ENCODE data around the gene ATRX.
"Not testable (repeated sequence)": the region's sequence is repeated elsewhere in the genome, so short reads cannot be mapped to it uniquely, and the experiment has no call there.

ATRX gene, protein sequence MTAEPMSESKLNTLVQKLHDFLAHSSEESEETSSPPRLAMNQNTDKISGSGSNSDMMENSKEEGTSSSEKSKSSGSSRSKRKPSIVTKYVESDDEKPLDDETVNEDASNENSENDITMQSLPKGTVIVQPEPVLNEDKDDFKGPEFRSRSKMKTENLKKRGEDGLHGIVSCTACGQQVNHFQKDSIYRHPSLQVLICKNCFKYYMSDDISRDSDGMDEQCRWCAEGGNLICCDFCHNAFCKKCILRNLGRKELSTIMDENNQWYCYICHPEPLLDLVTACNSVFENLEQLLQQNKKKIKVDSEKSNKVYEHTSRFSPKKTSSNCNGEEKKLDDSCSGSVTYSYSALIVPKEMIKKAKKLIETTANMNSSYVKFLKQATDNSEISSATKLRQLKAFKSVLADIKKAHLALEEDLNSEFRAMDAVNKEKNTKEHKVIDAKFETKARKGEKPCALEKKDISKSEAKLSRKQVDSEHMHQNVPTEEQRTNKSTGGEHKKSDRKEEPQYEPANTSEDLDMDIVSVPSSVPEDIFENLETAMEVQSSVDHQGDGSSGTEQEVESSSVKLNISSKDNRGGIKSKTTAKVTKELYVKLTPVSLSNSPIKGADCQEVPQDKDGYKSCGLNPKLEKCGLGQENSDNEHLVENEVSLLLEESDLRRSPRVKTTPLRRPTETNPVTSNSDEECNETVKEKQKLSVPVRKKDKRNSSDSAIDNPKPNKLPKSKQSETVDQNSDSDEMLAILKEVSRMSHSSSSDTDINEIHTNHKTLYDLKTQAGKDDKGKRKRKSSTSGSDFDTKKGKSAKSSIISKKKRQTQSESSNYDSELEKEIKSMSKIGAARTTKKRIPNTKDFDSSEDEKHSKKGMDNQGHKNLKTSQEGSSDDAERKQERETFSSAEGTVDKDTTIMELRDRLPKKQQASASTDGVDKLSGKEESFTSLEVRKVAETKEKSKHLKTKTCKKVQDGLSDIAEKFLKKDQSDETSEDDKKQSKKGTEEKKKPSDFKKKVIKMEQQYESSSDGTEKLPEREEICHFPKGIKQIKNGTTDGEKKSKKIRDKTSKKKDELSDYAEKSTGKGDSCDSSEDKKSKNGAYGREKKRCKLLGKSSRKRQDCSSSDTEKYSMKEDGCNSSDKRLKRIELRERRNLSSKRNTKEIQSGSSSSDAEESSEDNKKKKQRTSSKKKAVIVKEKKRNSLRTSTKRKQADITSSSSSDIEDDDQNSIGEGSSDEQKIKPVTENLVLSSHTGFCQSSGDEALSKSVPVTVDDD (N-terminal part only)

DNA sequence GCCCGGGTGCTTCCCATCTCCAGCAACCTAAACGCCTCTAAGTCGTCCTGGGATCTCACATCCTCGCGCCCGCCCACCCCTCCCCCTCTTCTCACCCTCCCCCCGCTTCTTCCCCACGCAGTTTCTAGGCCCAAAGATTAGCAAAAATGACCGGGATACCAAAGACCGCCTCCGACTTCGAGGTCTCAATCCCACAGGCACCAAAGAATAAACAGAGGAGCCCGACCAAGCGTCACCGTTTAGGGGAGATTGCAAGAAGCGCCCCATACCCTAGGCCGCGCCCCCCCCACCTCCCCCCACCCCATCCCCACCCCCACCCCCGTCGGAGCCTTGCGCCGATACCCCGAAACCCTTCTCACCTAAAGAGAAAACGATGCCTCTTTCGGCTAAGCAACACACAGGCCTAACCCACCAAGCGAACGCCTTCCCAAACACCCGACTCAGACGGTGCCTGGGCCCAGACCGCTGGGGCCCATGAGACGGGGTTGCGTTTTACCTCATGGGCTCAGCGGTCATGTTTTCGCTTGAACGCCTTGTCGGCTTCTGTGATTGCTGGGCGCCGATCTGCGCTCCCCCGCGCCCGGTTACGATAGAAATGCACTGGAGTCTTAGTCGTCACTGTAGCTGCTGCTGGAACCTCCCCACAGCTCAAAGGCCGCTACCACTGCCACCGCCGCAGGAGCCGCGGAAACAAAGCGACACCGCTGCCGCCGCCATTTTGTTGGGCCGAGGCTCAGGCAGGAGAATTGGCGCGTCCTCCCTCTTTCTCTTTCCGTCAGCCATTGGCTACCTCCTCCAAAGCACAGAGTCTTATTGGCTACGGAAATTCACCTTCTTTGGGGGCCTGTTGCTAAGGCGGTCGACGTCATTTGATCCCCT is at the start of gene ATRX:
ATRX (minus strand) TSS at position 731 of the 879 bp plus-strand sequence; CDS start at position 516, 215 bp downstream.
- FAIRE-seq = no peak

DNA sequence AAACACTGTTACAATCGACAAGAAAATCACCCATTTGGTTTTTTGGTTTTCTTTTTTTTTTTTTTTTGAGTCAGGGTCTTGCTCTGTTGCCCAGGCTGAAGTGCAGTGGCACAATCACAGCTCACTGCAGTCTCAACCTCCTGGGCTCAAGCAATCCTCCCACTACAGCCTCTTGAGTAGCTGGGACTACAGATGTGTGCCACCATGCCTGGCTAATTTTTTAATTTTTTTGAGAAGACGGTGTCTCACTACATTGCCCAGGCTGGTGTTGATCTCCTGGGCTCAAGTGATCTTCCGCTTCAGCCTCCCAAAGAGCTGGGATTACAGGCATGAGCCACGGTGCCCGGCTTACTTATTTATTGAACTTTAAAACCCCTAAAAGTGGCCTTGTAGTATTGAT is 45.5 kb upstream of the ATRX start:
- not testable (repeated sequence) for FAIRE-seq

DNA sequence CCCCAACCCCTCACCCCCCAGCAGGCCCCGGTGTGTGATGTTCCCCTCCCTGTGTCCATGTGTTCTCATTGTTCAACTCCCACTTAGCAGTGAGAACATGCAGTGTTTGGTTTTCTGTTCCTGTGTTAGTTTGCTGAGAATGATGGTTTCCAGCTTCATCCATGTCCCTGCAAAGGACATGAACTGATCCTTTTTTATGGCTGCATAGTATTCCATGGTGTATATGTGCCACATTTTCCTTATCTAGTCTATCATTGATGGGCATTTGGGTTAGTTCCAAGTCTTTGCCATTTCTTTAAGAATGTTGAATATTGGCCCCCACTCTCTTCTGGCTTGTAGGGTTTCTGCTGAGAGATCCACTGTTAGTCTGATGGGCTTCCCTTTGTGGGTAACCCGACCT is 36.0 kb upstream of the ATRX start:
- not testable (repeated sequence) for FAIRE-seq

DNA sequence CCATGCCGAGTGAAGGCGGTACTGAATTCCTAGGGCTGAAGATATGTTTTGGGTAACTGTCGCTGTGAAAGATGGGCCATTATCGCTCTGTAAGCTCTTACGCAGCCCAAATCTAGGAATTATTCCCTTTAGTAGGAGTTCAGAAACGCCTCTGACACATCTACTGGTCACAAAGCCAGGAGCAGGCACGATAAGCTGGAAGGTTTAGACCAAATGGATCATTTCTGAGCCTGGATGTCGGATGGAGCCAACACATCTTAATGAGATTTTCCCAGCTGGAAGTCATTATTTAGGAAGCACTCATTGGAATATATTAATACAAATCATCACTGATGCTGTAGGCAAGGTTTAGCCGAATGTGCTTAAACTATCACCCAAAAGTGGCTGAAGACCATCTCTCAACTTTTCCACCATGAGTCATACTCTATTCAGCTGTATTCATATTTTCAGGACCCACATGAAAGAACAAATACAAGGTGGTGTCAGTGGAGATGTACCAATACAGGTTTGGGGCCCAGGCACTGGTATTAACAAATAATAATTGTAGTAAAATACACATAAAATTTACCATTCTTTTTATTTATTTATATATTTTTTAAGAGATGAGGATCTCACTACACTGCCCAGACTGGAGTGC is 34.2 kb upstream of the ATRX start:
- no peak for FAIRE-seq

DNA sequence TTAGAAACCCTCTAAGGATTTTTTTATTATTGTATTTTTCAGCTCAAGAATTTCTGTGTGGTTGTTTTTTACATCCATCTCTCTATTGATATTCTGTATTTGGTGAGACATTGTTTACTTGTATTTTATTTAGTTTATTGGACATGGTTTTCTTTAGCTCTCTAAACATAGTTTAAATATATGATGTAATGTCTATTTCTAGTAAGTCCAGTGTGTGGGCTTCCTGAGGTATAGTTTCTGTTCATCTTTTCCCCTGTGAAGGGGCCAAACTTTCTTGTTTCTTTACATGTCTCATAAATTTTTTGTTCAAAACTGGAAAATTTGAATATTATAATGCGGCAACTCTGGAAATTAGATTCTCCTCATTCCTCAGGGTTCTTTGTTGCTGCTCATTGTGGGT is 28.2 kb upstream of the ATRX start:
- FAIRE-seq = no peak

DNA sequence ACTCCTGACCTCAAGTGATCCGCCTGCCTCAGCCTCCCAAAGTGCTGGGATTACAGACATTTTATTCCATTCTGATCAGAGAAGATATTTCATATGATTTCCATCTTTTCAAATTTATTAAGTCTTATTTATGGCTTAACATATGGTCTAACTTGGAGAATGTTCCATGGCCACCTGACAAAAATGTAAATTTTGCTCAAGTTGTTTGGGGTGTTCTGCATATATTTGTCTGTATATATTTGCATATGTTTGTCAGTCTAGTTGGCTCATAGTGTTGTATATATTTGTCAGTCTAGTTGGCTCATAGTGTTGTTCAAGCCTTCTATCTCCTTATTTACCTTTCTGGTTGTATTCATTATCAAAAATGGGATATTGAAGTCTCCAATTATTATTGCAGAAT is 16.2 kb upstream of the ATRX start:
- no peak for FAIRE-seq

DNA sequence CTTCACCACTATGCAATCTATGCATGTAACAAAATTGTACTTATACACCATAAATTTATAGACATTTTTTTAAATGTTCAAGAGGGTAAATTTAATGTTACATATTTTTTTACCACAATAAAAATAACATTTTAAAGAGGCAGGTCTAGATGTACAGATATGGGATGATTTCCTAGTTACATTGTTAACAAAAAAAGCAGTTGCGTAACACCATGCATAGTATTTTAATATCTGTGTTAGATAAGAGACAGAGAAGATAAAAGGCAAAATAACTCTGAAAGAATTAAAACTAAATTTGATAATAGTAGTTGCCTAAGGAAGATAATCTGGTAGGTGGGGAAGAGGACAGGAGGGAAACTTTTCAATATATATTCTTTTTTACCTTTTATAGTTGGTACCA is 9.1 kb upstream of the ATRX start:
- no peak for FAIRE-seq

DNA sequence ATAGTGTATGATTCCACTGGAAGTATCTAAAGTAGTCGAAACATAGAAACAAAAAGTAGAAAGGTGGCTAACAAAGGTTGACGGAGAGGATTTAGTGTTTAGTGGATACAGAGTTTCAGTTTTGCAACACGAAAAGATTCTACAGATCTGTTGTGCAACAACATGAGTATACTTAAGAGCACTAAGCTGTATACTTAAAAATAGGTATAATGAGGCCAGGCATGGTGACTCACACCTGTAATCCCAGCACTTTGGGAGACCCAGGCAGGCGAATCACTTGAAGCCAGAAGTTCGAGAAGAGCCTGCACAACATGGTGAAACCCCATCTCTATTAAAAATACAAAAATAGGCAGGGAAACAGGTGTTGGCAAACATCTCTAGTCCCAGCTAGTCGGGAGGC is 7.9 kb upstream of the ATRX start:
- no peak for FAIRE-seq

DNA sequence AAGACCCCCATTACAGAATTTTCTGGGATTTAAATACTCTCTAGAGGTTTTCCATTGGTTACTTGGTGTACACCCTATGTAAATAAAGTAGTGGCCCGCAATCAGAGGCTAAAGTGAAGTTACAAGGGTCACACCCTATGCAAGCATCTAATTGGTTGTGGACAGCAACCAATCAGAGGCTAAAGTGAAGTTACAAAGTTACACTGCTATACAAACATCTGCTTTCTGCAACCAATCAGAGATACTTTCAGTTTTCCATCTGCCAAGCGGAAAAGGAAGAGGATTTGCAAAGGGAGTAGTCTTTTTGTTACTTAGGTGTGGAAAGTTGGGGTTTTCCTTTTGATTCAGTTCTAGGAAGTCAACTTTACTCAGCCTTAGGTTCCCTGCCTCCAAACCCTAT is 2.0 kb upstream of the ATRX start:
- FAIRE-seq = no peak

DNA sequence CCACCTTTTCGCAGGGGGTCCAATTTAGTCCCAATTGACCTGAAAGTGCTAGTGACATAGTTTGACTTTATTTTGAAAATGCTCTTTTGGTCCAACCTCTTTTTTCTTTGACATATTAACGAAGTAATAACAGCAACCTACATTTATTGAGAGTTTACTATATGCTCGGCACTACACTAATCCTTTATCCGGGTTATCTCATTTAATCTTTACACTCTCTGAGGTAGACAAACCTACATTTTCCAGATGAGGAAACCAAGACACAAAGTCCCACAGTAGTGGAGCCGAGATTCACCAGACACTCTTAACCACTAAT is 307 bp upstream of the ATRX start:
- no peak for FAIRE-seq

DNA sequence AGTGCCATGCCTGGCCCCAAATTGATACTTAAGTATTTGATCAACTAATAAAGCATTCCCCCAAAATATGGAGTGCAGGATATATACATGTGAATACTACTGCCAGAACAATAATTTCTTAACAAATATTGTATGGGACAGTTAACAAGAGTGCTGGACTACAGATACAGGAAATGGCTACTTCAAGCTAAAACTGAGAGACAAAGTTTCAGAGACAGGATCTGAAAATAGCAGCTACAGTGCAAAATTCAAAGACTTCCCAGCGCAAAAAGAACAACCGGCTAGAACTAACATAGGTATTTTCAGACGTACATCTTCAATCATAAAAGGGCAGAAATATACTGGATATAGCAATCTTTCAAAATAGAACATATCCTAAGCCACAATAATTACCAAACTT is 6.3 kb downstream of the ATRX start:
- FAIRE-seq = no peak

DNA sequence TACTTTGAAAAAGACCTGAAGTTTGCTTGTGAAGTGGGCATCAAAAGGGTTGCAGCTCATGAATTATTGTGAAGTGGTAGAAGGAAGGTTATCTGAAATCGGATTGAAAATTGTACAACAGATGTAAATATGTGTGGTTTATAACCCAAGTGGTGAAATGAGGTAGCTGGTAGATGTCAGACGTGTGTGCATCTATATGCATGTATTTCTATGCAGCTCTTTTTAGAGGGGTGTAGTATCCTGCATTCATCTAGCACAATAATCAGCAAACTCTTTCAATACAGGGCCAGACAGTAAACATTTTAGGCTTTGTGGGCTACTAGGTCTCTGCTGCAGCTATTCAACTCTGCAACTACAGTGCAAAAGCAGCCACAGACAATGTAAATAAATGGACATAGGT is 9.4 kb downstream of the ATRX start:
- no peak for FAIRE-seq

DNA sequence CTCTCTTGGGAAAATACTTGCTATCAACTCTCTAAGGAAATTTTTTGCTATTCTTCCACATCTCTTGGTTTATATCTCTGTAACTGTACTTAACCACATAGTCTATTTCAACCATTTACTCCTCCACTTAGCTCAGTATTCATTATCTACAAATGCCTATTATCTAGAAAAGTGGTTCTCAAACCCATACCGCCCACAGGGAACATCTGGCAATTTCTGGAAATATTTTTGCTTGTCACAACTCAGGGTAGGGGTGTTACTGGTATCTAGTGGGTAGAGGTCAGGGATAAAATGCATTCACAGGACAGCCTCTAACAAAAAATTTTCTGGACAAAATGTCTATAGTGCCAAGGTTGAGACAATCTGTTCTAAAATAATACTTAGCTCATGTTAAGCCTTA is 14.4 kb downstream of the ATRX start:
- no peak for FAIRE-seq

DNA sequence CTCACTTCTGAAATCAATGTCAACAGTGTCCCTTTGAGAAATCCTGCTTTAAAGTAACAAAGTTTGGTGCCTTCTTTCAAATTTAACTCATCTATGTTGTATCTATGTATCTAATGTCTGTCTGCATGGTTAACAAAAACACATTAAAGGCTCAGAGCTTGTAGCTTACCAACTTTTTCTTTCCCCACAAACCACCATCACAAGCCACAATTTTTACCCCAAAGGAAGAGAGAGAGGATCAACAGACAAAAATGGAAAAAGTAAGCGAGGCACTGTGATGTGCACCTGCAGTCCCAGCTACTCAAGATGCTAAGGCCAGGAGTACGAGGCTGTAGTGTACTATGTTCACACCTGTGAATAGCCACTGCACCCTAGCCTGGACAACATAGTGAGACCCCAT is 17.2 kb downstream of the ATRX start:
- FAIRE-seq = no peak

DNA sequence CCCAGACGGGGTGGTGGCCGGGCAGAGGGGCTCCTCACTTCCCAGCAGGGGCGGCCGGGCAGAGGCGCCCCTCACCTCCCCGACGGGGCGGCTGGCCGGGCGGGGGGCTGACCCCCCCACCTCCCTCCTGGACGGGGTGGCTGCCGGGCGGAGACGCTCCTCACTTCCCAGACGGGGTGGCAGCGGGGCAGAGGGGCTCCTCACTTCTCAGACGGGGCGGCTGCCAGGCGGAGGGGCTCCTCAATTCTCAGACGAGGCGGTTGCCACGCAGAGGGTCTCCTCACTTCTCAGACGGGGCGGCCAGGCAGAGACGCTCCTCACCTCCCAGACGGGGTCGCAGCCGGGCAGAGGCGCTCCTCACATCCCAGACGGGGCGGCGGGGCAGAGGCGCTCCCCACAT is 19.8 kb downstream of the ATRX start:
- FAIRE-seq = not testable (repeated sequence)

DNA sequence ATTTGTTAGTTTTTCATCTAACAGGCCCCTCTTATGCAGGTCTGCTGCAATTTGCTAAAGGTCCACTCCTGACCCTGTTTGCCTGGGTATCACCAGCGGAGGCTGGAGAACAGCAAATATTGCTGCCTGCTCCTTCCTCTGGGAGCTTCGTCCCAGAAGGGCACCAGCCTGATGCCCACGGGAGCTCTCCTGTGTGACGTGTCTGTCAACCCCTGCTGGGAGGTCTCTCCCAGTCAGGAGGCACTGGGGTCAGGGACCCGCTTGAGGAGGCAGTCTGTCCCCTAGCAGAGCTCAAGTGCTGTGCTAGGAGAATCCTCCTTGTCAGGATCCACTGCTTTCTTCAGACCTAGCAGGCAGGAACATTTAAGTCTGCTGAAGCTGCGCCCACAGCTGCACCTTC is 30.5 kb downstream of the ATRX start:
- FAIRE-seq = no peak

DNA sequence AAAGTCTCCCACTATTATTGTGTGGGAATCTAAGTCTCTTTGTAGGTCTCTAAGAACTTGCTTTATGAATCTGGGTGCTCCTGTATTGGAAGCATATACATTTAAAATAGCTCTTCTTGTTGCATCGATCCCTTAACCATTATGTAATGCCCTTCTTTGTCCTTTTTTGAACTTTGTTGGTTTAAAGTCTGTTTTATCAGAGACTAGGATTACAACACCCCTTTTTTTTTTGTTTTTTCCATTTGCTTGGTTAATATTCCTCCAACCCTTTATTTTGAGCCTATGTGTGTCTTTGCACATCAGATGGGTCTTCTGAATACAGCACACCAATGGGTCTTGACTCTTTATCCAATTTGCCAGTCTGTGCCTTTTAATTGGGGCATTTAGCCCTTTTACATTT is 32.1 kb downstream of the ATRX start:
- not testable (repeated sequence) for FAIRE-seq

DNA sequence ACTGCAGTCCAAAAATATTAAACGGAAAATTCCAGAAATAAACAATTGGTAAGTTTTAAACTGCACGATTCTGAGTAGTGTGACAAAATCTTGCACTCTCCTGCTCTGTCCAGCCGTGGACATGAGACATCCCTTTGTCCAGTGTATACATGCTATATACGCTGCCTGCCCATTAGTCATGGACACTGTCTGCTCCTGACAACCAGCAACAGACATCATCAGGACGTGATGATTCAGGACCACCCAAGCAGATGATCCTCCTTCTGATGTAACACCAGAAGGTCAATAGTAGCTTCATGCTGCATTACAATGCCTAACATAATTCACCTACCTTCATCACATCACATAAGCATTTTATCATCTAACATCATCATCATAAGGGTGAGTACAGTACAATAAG is 36.3 kb downstream of the ATRX start:
- FAIRE-seq = no peak

DNA sequence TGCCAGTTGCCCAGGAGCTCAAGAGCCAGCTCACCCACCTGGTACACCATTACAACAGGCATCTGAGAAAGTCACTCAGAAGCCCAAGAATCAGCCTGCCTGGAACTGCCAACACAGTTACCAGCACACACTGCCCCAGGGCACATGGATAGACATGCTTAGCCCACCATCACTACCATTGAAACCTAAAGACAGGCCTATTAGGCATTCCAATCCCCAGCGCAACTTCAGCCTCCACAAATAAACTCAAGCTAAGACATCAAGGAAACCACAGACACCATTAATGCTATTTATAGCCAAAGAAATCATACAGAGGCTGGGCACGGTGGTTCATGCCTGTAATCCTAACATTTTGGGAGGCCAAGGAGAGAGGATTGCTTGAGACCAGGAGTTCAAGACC is 42.3 kb downstream of the ATRX start:
- FAIRE-seq = no peak

DNA sequence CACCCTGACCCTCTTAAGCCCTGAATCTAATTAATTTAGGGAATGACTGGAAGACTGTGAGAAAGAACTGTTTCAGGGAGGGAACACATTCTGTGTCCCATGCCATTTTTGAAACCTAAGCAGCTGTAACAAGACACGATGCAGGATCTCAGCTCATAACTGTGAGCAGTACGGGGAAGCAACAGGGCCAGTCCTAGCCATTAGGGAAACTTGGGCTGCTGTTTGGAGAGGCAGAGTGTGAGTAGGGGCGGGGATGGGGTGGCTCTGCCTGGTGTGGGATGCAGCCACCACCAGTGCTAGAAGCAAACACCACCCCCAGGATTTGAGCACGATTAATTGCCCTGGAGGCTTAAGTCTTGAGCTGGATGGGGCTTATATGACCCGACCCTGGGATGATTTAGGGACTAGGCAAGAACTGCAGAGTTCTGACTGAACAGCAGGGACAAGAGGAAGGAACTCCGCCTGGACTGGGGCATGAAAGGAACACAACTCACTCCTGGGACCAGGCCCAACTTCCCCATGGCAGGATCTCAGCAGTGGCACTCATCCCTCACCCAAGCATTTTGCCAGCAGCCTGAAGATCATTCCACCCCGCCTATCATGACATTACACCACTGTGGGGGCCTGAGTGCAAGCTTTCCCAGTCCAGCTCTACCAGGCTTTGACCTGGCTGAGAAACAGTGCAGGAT is 43.1 kb downstream of the ATRX start:
- no peak for FAIRE-seq

DNA sequence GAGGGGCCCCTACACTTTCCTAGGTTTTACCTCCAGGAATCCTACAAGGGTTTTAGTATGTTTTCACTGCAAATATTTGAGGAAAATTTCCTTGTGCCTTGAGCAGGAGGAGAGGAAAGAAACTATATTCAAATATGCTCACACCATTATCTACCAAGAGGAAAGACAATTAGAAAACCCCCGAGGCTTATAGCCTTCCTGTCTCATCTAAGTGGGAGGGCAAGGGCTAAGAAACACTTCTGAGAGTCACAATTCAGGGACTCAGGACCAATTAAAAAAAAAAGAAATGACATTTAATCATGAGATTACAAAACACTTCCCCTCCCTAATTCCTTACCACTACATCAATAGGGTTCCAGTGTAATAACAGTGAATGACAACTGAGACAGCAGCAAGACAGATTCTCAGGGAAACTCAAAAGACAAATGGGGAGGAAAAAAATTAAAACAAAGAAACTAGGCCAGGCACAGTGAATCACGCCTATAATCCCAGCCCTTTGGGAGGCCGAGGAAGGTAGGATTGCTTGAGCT is 45.6 kb downstream of the ATRX start:
- FAIRE-seq = no peak

Data from TTC549 (cell line).